PFSK-1 (cell line): ENCODE measurements around the gene DHX29.

Source experiments
- POLR2AphosphoS5 ChIP-seq: IDR thresholded peaks from 2 replicates; pipeline ENCODE4 v1.6.1; 2012; ENCODE audit warnings: low read depth, mild to moderate bottlenecking, control low read depth, low read length, moderate library complexity
- REST ChIP-seq, 2 experiments: IDR thresholded peaks; 2 replicates each; pipeline versions ENCODE4 v1.6.1 to v1.8.0; 2011 to 2012; ENCODE audit warnings: low read depth in 2 of 2, low read length in 2 of 2, control low read depth in 1 of 2, inconsistent platforms in 1 of 2, mild to moderate bottlenecking in 1 of 2, moderate library complexity in 1 of 2; ENCODE audit not compliant: insufficient read depth in 1 of 2
- TAF1 ChIP-seq: IDR thresholded peaks from 2 replicates; pipeline ENCODE4 v1.6.1; 2012; ENCODE audit warnings: low read length, control low read depth, borderline replicate concordance; ENCODE audit not compliant: insufficient read depth

GRCh38 chr5:55316837-55317236 is 9.3 kb upstream of the DHX29 start:
- TF ChIP-seq REST (IDR thresholded peaks at IDR 0.05; ENCODE audit: insufficient read depth in 1 of 2, low read depth in 2 of 2, low read length in 2 of 2) (no peak), POLR2AphosphoS5 (no peak), TAF1 (no peak)
